H1 (cell line): ENCODE data around the gene IGF1.

Source experiments
- ATF2 ChIP-seq: IDR thresholded peaks from 2 replicates; pipeline ENCODE4 v1.6.1; 2012; ENCODE audit warnings: low read length, inconsistent platforms
- HDAC6 ChIP-seq: IDR thresholded peaks from one replicate; pipeline ENCODE4 v1.7.1; 2012; ENCODE audit warnings: low read depth, mild to moderate bottlenecking, inconsistent platforms, low read length, moderate library complexity
- POLR2A ChIP-seq, 2 experiments: IDR thresholded peaks; 1 replicate in 1 of 2; 2 replicates in 1 of 2; pipeline ENCODE4 v1.6.1; 2011; ENCODE audit warnings: low read depth in 2 of 2, low read length in 2 of 2, mild to moderate bottlenecking in 2 of 2; ENCODE audit errors: control extremely low read depth in 1 of 2
- RBBP5 ChIP-seq: IDR thresholded peaks from 2 replicates; pipeline ENCODE4 v1.7.1; 2012; ENCODE audit warnings: low read depth, mild to moderate bottlenecking, inconsistent platforms, low read length, moderate library complexity, borderline replicate concordance
- TF ChIP-seq, protein P1 (sequence below), 3 experiments: IDR thresholded peaks; 1 replicate in 2 of 3; 2 replicates in 1 of 3; pipeline versions ENCODE4 v1.5.1 to v1.6.1; 2011; ENCODE audit warnings: low read length in 3 of 3, mild to moderate bottlenecking in 3 of 3, inconsistent platforms in 2 of 3, low read depth in 1 of 3, moderate library complexity in 1 of 3; ENCODE audit not compliant: insufficient read depth in 1 of 3; ENCODE audit errors: control extremely low read depth in 1 of 3

- TF ChIP-seq RBBP5 (no peak), POLR2A (IDR thresholded peaks at IDR 0.05; ENCODE audit: control extremely low read depth in 1 of 2, low read depth in 2 of 2, low read length in 2 of 2) (no peak), ATF2 (no peak), HDAC6 (no peak)
- TF ChIP-seq, protein P1, sequence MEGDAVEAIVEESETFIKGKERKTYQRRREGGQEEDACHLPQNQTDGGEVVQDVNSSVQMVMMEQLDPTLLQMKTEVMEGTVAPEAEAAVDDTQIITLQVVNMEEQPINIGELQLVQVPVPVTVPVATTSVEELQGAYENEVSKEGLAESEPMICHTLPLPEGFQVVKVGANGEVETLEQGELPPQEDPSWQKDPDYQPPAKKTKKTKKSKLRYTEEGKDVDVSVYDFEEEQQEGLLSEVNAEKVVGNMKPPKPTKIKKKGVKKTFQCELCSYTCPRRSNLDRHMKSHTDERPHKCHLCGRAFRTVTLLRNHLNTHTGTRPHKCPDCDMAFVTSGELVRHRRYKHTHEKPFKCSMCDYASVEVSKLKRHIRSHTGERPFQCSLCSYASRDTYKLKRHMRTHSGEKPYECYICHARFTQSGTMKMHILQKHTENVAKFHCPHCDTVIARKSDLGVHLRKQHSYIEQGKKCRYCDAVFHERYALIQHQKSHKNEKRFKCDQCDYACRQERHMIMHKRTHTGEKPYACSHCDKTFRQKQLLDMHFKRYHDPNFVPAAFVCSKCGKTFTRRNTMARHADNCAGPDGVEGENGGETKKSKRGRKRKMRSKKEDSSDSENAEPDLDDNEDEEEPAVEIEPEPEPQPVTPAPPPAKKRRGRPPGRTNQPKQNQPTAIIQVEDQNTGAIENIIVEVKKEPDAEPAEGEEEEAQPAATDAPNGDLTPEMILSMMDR (IDR thresholded peaks at IDR 0.05; ENCODE audit: control extremely low read depth in 1 of 3, insufficient read depth in 1 of 3, low read depth in 1 of 3, low read length in 3 of 3) = no peak
These were observed 115.0 kb downstream of the IGF1 start for GRCh38 chr12:102365365-102365764.
